ENCODE measurements around the gene GDF10. TPM values are rescaled to one million over a fixed set of nuclear protein-coding genes. Genes with fewer than 3 reads are reported as not detected.
A peak's percentile ranks its signal among the peaks of the same experiment; 100 is the strongest.

Gene GDF10
- total RNA-seq, 2 experiments from 2014 or later: 0.16 to 0.22 TPM

GRCh38 chr10:47336387-47337134 is 36.6 kb downstream of the GDF10 start:
- H3K36me3 ChIP-seq (ENCODE audit: insufficient read depth, low read length): no peaks in the 10 kb centered on the region
- H3K27ac Mint-ChIP-seq: no peak overlapping the region
- H3K9me3 Mint-ChIP-seq: no peaks in the 10 kb centered on the region
- H3K4me1 Mint-ChIP-seq (ENCODE audit: low read depth): no peaks in the 10 kb centered on the region
- no peak for TF ChIP-seq CTCF (IDR thresholded peaks at IDR 0.05)
- no peaks in the 10 kb centered on the region for H3K36me3 Mint-ChIP-seq (ENCODE audit: low read depth)
- ATAC-seq (ENCODE audit: poor library complexity): no peak
- peaks cover 0 to 5% of the 10 kb centered on the region in 2 experiments for H3K27me3 ChIP-seq (ENCODE audit: control insufficient read depth in 1 of 2, insufficient read depth in 2 of 2, low read length in 2 of 2)
- H3K4me3 Mint-ChIP-seq: no peak overlapping the region
- POLR2A ChIA-PET: no interaction called here
- no peak overlapping the region for H3K4me3 ChIP-seq (ENCODE audit: low read length)
- DNase-seq: peak in 1 of 14 experiments; percentile 14
- CTCF ChIA-PET: no interaction called here
- H3K27ac ChIP-seq (ENCODE audit: low read depth in 1 of 2, low read length in 2 of 2): no peak overlapping the region
- no peaks in the 10 kb centered on the region for H3K4me1 ChIP-seq (ENCODE audit: insufficient read depth, low read length)
- intact Hi-C loops (cut with DNase I, micrococcal nuclease): no loop called here
- H3K9me3 ChIP-seq (ENCODE audit: control insufficient read depth in 1 of 2, insufficient read depth in 1 of 2, low read length in 2 of 2): no peaks in the 10 kb centered on the region
- peaks cover 6% of the 10 kb centered on the region for H3K27me3 Mint-ChIP-seq

- Histone ChIP-seq H3K9me3 (ENCODE audit: control insufficient read depth in 1 of 2, insufficient read depth in 1 of 2, low read length in 2 of 2) (no peaks in the 10 kb centered on the region), H3K4me1 (ENCODE audit: insufficient read depth, low read length) (no peaks in the 10 kb centered on the region)
Observed at GRCh38 chr10:47337310-47337709, 37.3 kb downstream of the GDF10 start.

GRCh38 chr10:47339186-47339735 is 39.3 kb downstream of the GDF10 start:
- Mint-ChIP-seq H3K4me3 (no peak overlapping the region), H3K9me3 (no peaks in the 10 kb centered on the region), H3K4me1 (ENCODE audit: low read depth) (no peaks in the 10 kb centered on the region), H3K27me3 (peaks cover 6% of the 10 kb centered on the region), H3K27ac (no peak overlapping the region), H3K36me3 (ENCODE audit: low read depth) (no peaks in the 10 kb centered on the region)
- DNase-seq: no peak
- CTCF ChIA-PET: interaction anchor here (0.6 to 1.1 kb wide), 2 partner anchors 291 to 342 kb away, joined by 3 read pairs; no protein-coding TSS in a partner anchor
- H3K27ac ChIP-seq (ENCODE audit: low read depth in 1 of 2, low read length in 2 of 2): no peak overlapping the region
- no peak for ATAC-seq (ENCODE audit: poor library complexity)
- H3K36me3 ChIP-seq (ENCODE audit: insufficient read depth, low read length): no peaks in the 10 kb centered on the region
- H3K9me3 ChIP-seq (ENCODE audit: control insufficient read depth in 1 of 2, insufficient read depth in 1 of 2, low read length in 2 of 2): no peaks in the 10 kb centered on the region
- no peaks in the 10 kb centered on the region for H3K4me1 ChIP-seq (ENCODE audit: insufficient read depth, low read length)
- H3K4me3 ChIP-seq (ENCODE audit: low read length): no peak overlapping the region
- H3K27me3 ChIP-seq (ENCODE audit: control insufficient read depth in 1 of 2, insufficient read depth in 2 of 2, low read length in 2 of 2): peaks cover 0 to 5% of the 10 kb centered on the region in 2 experiments
- intact Hi-C loops (cut with DNase I, micrococcal nuclease): no loop called here
- POLR2A ChIA-PET: no interaction called here
- TF ChIP-seq CTCF (IDR thresholded peaks at IDR 0.05): no peak

More at GRCh38 chr10:47337310-47337709, 37.3 kb downstream of the GDF10 start:
- CTCF ChIA-PET: no interaction called here
- H3K4me1 Mint-ChIP-seq (ENCODE audit: low read depth): no peaks in the 10 kb centered on the region
- H3K36me3 ChIP-seq (ENCODE audit: insufficient read depth, low read length): no peaks in the 10 kb centered on the region
- H3K9me3 Mint-ChIP-seq: no peaks in the 10 kb centered on the region
- no peak overlapping the region for H3K4me3 ChIP-seq (ENCODE audit: low read length)
- intact Hi-C loops (cut with DNase I, micrococcal nuclease): no loop called here
- no peaks in the 10 kb centered on the region for H3K36me3 Mint-ChIP-seq (ENCODE audit: low read depth)
- no peak overlapping the region for H3K4me3 Mint-ChIP-seq
- peaks cover 0 to 5% of the 10 kb centered on the region in 2 experiments for H3K27me3 ChIP-seq (ENCODE audit: control insufficient read depth in 1 of 2, insufficient read depth in 2 of 2, low read length in 2 of 2)
- ATAC-seq (ENCODE audit: poor library complexity): no peak
- POLR2A ChIA-PET: no interaction called here
- H3K27ac Mint-ChIP-seq: no peak overlapping the region
- DNase-seq: no peak
- peaks cover 6% of the 10 kb centered on the region for H3K27me3 Mint-ChIP-seq
- no peak overlapping the region for H3K27ac ChIP-seq (ENCODE audit: low read depth in 1 of 2, low read length in 2 of 2)
- TF ChIP-seq CTCF (IDR thresholded peaks at IDR 0.05): no peak
